ENCODE data around the gene DCAF7. TPM values are rescaled to one million over a fixed set of nuclear protein-coding genes. Genes with fewer than 3 reads are reported as not detected.

DCAF7 gene
- total RNA-seq, 1 experiment from 2014 or later: 91.5 TPM

DNA sequence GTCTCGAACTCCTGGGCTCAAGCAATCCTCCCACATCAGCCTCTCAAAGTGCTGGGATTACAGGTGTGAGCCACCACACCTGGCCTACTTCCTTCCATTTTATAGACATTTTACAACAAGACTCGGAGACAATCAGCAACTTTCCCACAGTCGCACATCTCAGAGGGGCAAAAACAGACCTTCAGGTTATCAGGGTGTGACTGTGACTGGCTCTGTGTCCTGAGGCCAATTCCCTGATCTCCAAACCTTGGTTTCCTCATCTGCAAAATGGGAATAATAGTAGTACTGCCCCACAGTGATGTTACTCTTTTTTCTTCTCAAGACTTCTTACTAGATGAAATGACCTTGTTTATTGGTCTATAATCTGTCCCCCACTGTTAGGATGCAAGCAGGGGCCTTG, 37.9 kb upstream of the DCAF7 start (continued):
- TF ChIP-seq, protein P1, sequence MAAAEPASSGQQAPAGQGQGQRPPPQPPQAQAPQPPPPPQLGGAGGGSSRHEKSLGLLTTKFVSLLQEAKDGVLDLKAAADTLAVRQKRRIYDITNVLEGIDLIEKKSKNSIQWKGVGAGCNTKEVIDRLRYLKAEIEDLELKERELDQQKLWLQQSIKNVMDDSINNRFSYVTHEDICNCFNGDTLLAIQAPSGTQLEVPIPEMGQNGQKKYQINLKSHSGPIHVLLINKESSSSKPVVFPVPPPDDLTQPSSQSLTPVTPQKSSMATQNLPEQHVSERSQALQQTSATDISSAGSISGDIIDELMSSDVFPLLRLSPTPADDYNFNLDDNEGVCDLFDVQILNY (CRISPR knock-in tag; IDR thresholded peaks at IDR 0.05): no peak
- TF ChIP-seq, protein P2, sequence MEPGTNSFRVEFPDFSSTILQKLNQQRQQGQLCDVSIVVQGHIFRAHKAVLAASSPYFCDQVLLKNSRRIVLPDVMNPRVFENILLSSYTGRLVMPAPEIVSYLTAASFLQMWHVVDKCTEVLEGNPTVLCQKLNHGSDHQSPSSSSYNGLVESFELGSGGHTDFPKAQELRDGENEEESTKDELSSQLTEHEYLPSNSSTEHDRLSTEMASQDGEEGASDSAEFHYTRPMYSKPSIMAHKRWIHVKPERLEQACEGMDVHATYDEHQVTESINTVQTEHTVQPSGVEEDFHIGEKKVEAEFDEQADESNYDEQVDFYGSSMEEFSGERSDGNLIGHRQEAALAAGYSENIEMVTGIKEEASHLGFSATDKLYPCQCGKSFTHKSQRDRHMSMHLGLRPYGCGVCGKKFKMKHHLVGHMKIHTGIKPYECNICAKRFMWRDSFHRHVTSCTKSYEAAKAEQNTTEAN (CRISPR knock-in tag; IDR thresholded peaks at IDR 0.05): no peak
- TF ChIP-seq CREB1 (CRISPR knock-in tag; IDR thresholded peaks at IDR 0.05) (no peak), ZNF423 (CRISPR knock-in tag; IDR thresholded peaks at IDR 0.05) (no peak), ELF4 (CRISPR knock-in tag; IDR thresholded peaks at IDR 0.05; ENCODE audit: low read depth) (no peak), TP53 (CRISPR knock-in tag; IDR thresholded peaks at IDR 0.05) (no peak), NFYB (CRISPR knock-in tag; conservative IDR thresholded peaks at IDR 0.05; ENCODE audit: low read depth) (no peak)
- TF ChIP-seq, protein P3, sequence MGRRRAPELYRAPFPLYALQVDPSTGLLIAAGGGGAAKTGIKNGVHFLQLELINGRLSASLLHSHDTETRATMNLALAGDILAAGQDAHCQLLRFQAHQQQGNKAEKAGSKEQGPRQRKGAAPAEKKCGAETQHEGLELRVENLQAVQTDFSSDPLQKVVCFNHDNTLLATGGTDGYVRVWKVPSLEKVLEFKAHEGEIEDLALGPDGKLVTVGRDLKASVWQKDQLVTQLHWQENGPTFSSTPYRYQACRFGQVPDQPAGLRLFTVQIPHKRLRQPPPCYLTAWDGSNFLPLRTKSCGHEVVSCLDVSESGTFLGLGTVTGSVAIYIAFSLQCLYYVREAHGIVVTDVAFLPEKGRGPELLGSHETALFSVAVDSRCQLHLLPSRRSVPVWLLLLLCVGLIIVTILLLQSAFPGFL (CRISPR knock-in tag; IDR thresholded peaks at IDR 0.05; ENCODE audit: borderline replicate concordance): no peak

DNA sequence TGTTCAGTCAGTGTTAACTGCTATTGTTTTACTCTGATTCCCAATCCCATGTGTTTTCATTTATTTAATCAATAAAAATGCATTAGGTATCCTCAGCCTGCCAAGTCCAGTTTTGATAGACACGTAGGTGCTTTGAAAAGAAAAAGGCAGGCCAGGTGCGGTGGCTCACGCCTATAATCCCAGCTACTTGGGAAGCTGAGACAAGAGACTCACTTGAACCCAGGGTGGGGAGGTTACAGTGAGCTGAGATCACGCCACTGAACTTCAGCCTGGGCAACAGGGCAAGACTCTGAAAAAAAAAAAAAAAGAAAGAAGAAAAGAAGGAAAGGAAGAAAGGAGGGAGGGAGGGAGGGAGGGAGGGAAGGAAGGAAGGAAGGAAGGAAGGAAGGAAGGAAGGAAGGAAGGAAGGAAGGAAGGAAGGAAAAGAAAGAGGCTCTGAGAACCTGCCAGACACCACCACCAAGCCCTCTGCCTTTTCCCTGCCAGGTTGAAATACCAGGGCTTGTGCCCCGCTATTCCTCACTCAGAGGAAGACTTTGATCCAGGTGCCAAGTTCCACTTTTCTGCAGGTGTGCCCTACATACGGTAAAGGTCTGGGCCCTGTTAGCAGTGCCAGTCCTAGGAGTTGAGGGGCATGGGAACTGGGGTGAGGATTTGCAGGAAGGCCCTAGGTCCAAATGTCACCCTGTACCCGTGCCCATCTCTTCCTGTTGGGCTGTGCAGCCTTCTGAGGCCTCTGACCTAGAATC, 37.2 kb upstream of the DCAF7 start:
- no peak overlapping the region for H3K27ac Mint-ChIP-seq
- CTCF ChIA-PET: interaction anchor here (1.0 to 1.6 kb wide), 3 partner anchors 10 to 87 kb away, joined by 3 to 6 read pairs (median 4); no protein-coding TSS in a partner anchor
- TF ChIP-seq, protein P4, sequence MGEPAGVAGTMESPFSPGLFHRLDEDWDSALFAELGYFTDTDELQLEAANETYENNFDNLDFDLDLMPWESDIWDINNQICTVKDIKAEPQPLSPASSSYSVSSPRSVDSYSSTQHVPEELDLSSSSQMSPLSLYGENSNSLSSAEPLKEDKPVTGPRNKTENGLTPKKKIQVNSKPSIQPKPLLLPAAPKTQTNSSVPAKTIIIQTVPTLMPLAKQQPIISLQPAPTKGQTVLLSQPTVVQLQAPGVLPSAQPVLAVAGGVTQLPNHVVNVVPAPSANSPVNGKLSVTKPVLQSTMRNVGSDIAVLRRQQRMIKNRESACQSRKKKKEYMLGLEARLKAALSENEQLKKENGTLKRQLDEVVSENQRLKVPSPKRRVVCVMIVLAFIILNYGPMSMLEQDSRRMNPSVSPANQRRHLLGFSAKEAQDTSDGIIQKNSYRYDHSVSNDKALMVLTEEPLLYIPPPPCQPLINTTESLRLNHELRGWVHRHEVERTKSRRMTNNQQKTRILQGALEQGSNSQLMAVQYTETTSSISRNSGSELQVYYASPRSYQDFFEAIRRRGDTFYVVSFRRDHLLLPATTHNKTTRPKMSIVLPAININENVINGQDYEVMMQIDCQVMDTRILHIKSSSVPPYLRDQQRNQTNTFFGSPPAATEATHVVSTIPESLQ (CRISPR knock-in tag; IDR thresholded peaks at IDR 0.05): no peak
- no peak for TF ChIP-seq IRF2 (CRISPR knock-in tag; IDR thresholded peaks at IDR 0.05; ENCODE audit: borderline replicate concordance, low read depth)
- TF ChIP-seq, protein P5, sequence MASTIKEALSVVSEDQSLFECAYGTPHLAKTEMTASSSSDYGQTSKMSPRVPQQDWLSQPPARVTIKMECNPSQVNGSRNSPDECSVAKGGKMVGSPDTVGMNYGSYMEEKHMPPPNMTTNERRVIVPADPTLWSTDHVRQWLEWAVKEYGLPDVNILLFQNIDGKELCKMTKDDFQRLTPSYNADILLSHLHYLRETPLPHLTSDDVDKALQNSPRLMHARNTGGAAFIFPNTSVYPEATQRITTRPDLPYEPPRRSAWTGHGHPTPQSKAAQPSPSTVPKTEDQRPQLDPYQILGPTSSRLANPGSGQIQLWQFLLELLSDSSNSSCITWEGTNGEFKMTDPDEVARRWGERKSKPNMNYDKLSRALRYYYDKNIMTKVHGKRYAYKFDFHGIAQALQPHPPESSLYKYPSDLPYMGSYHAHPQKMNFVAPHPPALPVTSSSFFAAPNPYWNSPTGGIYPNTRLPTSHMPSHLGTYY (CRISPR knock-in tag; IDR thresholded peaks at IDR 0.05): no peak
- TF ChIP-seq, protein P6, sequence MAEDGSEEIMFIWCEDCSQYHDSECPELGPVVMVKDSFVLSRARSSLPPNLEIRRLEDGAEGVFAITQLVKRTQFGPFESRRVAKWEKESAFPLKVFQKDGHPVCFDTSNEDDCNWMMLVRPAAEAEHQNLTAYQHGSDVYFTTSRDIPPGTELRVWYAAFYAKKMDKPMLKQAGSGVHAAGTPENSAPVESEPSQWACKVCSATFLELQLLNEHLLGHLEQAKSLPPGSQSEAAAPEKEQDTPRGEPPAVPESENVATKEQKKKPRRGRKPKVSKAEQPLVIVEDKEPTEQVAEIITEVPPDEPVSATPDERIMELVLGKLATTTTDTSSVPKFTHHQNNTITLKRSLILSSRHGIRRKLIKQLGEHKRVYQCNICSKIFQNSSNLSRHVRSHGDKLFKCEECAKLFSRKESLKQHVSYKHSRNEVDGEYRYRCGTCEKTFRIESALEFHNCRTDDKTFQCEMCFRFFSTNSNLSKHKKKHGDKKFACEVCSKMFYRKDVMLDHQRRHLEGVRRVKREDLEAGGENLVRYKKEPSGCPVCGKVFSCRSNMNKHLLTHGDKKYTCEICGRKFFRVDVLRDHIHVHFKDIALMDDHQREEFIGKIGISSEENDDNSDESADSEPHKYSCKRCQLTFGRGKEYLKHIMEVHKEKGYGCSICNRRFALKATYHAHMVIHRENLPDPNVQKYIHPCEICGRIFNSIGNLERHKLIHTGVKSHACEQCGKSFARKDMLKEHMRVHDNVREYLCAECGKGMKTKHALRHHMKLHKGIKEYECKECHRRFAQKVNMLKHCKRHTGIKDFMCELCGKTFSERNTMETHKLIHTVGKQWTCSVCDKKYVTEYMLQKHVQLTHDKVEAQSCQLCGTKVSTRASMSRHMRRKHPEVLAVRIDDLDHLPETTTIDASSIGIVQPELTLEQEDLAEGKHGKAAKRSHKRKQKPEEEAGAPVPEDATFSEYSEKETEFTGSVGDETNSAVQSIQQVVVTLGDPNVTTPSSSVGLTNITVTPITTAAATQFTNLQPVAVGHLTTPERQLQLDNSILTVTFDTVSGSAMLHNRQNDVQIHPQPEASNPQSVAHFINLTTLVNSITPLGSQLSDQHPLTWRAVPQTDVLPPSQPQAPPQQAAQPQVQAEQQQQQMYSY (CRISPR knock-in tag; IDR thresholded peaks at IDR 0.05): no peak
- TF ChIP-seq, protein P7, sequence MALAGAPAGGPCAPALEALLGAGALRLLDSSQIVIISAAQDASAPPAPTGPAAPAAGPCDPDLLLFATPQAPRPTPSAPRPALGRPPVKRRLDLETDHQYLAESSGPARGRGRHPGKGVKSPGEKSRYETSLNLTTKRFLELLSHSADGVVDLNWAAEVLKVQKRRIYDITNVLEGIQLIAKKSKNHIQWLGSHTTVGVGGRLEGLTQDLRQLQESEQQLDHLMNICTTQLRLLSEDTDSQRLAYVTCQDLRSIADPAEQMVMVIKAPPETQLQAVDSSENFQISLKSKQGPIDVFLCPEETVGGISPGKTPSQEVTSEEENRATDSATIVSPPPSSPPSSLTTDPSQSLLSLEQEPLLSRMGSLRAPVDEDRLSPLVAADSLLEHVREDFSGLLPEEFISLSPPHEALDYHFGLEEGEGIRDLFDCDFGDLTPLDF (CRISPR knock-in tag; IDR thresholded peaks at IDR 0.05): no peak
- no peak for TF ChIP-seq ZNF219 (CRISPR knock-in tag; IDR thresholded peaks at IDR 0.05; ENCODE audit: borderline replicate concordance)
- TF ChIP-seq SP1 (CRISPR knock-in tag; conservative IDR thresholded peaks at IDR 0.05): no peak
- TF ChIP-seq, protein P8, sequence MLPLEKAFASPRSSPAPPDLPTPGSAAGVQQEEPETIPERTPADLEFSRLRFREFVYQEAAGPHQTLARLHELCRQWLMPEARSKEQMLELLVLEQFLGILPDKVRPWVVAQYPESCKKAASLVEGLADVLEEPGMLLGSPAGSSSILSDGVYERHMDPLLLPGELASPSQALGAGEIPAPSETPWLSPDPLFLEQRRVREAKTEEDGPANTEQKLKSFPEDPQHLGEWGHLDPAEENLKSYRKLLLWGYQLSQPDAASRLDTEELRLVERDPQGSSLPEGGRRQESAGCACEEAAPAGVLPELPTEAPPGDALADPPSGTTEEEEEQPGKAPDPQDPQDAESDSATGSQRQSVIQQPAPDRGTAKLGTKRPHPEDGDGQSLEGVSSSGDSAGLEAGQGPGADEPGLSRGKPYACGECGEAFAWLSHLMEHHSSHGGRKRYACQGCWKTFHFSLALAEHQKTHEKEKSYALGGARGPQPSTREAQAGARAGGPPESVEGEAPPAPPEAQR (CRISPR knock-in tag; IDR thresholded peaks at IDR 0.05): no peak
- TF ChIP-seq, protein P9, sequence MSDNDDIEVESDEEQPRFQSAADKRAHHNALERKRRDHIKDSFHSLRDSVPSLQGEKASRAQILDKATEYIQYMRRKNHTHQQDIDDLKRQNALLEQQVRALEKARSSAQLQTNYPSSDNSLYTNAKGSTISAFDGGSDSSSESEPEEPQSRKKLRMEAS (CRISPR knock-in tag; IDR thresholded peaks at IDR 0.05): no peak
- TF ChIP-seq NR3C1 (CRISPR knock-in tag; conservative IDR thresholded peaks at IDR 0.05; ENCODE audit: low read depth): no peak
- no peak for TF ChIP-seq ZBTB21 (CRISPR knock-in tag; IDR thresholded peaks at IDR 0.05; ENCODE audit: borderline replicate concordance)
- TF ChIP-seq MYBL2 (CRISPR knock-in tag; IDR thresholded peaks at IDR 0.05): no peak
- TF ChIP-seq TEAD4 (CRISPR knock-in tag; IDR thresholded peaks at IDR 0.05): no peak
- no peak for TF ChIP-seq OVOL2 (CRISPR knock-in tag; IDR thresholded peaks at IDR 0.05; ENCODE audit: borderline replicate concordance)
- TF ChIP-seq ZNF423 (CRISPR knock-in tag; IDR thresholded peaks at IDR 0.05): no peak

More for the DNA sequence above, 37.2 kb upstream of the DCAF7 start:
- POLR2A ChIA-PET: no interaction called here
- DNase-seq (ENCODE audit: low spot score) (no peak), ATAC-seq (no peak)
- no peaks in the 10 kb centered on the region for H3K4me1 Mint-ChIP-seq
- H3K4me3 Mint-ChIP-seq: no peak overlapping the region
- no peaks in the 10 kb centered on the region for H3K36me3 Mint-ChIP-seq
- no peaks in the 10 kb centered on the region for H3K9me3 Mint-ChIP-seq
- H3K27me3 Mint-ChIP-seq (ENCODE audit: low read depth): no peaks in the 10 kb centered on the region

Measured in WTC11 (cell line).